GM20431 (cell line): ENCODE results near the gene B2M.

ENCODE experiments used
- in situ Hi-C: fragments of 300-500 bp; cut with MseI, MboI; formaldehyde crosslinking; loops from one replicate; pipeline ENCODE4 v1.15.0; 2020; ENCODE audit warnings: low sequenced_read_pairs; ENCODE audit not compliant: unreplicated experiment

B2M gene

DNA sequence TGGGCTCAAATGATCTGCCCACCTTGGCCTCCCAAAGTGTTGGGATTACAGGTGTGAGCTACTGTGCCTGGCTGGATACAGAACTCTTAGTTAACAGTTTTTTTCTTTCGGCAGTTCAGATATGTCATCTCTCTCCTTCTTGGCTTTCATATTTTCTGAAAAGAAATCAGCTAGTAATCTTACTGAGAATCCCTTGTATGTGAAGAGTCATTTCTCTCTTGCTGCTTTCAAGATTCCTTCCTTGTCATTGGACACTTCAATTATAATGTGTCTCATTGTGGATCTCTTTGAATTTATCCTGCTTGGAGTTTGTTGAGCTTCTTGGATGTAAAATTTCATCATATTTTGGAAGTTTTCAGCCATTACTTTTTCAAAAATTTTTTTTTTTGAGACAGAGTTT is 42.0 kb downstream of the B2M start:
- in situ Hi-C loops: no loop called here

GRCh38 chr15:44763187-44763586 is 51.9 kb downstream of the B2M start:
- in situ Hi-C loops: no loop called here

DNA sequence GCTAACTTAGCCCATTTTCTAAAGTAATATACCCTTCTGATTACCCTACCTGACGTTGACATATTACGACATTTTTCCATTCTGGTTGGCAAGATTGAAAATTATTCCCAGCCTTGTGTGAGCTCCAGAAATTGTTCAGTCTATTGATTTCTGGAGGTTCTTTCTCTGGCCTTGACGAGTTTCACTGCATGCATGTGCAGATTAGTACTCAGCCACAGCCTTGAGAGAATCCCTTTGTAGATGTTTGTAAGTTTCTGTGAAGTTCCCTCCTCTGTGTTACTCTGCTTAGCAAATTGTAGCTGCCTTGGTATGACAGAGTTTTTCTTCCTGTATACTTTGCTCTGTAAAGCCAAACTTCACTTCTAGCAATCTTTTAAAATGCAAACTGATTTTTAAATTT is 52.5 kb downstream of the B2M start:
- in situ Hi-C loops: no loop called here

DNA sequence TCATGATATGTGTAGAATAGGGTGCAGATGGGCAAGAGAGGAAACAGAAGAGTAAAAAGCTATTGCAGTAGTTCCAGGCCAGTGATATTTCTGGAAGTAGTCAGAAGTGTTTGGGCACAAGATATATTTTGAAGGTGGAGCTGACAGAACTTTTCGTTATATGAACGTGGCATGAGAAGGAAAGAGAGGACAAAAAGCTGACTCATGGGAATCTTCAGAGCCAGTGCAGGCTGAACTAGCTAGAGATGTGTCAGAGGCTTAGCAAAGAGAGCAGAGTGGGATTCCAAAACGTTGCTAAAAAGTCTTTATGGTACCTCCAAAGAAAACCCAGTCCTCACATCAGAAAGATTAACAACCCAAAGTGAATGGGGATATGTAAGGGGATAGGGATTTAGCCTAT is 53.7 kb downstream of the B2M start:
- in situ Hi-C loops: no loop called here
